Measurements from ENCODE around the gene CA11.

Gene CA11

GRCh38 chr19:48635966-48636858, 9.8 kb downstream of the CA11 start:
- Histone ChIP-seq H3K27ac (peak overlapping the region; percentile 96), H3K36me3 (peaks cover 22% of the 10 kb centered on the region), H3K27me3 (no peaks in the 10 kb centered on the region), H3K4me1 (ENCODE audit: control insufficient read depth in 1 of 2, insufficient read depth in 1 of 2, low read depth in 1 of 2, low read length in 1 of 2) (peaks cover 56 to 66% of the 10 kb centered on the region in 2 experiments), H3K9me3 (no peaks in the 10 kb centered on the region), H3K4me3 (ENCODE audit: low read depth in 1 of 2, low read length in 1 of 2) (peak overlapping the region; percentile 87 to 90)
- TF ChIP-seq CTCF (IDR thresholded peaks at IDR 0.05) = no peak

GRCh38 chr19:48635263-48635965, 10.6 kb downstream of the CA11 start:
- H3K4me1 ChIP-seq (ENCODE audit: control insufficient read depth in 1 of 2, insufficient read depth in 1 of 2, low read depth in 1 of 2, low read length in 1 of 2) = peaks cover 64 to 74% of the 10 kb centered on the region in 2 experiments
- no peaks in the 10 kb centered on the region for H3K9me3 ChIP-seq
- H3K27ac ChIP-seq = peak overlapping the region; percentile 96
- H3K36me3 ChIP-seq = peaks cover 30% of the 10 kb centered on the region
- H3K4me3 ChIP-seq (ENCODE audit: low read depth in 1 of 2, low read length in 1 of 2) = peak overlapping the region; percentile 87 to 90
- TF ChIP-seq CTCF (IDR thresholded peaks at IDR 0.05) = no peak
- H3K27me3 ChIP-seq = no peaks in the 10 kb centered on the region

- TF ChIP-seq CTCF (IDR thresholded peaks at IDR 0.05) = peak; percentile 9
- peak overlapping the region; percentile 87 to 90 for H3K4me3 ChIP-seq (ENCODE audit: low read depth in 1 of 2, low read length in 1 of 2)
- H3K27me3 ChIP-seq = no peaks in the 10 kb centered on the region
- H3K4me1 ChIP-seq (ENCODE audit: control insufficient read depth in 1 of 2, insufficient read depth in 1 of 2, low read depth in 1 of 2, low read length in 1 of 2) = peaks cover 71 to 77% of the 10 kb centered on the region in 2 experiments
- H3K27ac ChIP-seq = peak overlapping the region; percentile 96
- no peaks in the 10 kb centered on the region for H3K9me3 ChIP-seq
- peaks cover 37% of the 10 kb centered on the region for H3K36me3 ChIP-seq
Observed at GRCh38 chr19:48634424-48635262, 11.3 kb downstream of the CA11 start.

- Histone ChIP-seq H3K27me3 (no peaks in the 10 kb centered on the region), H3K36me3 (peaks cover 44% of the 10 kb centered on the region), H3K9me3 (no peaks in the 10 kb centered on the region), H3K4me3 (ENCODE audit: low read depth in 1 of 2, low read length in 1 of 2) (peak overlapping the region; percentile 37 to 87), H3K27ac (peak overlapping the region; percentile 96), H3K4me1 (ENCODE audit: control insufficient read depth in 1 of 2, insufficient read depth in 1 of 2, low read depth in 1 of 2, low read length in 1 of 2) (peaks cover 69 to 72% of the 10 kb centered on the region in 2 experiments)
- no peak for TF ChIP-seq CTCF (IDR thresholded peaks at IDR 0.05)
Observed at GRCh38 chr19:48634036-48634342, 12.0 kb downstream of the CA11 start.
